Measurements from ENCODE around the gene CA10.
A peak's percentile ranks its signal among the peaks of the same experiment; 100 is the strongest.

CA10 gene

DNA sequence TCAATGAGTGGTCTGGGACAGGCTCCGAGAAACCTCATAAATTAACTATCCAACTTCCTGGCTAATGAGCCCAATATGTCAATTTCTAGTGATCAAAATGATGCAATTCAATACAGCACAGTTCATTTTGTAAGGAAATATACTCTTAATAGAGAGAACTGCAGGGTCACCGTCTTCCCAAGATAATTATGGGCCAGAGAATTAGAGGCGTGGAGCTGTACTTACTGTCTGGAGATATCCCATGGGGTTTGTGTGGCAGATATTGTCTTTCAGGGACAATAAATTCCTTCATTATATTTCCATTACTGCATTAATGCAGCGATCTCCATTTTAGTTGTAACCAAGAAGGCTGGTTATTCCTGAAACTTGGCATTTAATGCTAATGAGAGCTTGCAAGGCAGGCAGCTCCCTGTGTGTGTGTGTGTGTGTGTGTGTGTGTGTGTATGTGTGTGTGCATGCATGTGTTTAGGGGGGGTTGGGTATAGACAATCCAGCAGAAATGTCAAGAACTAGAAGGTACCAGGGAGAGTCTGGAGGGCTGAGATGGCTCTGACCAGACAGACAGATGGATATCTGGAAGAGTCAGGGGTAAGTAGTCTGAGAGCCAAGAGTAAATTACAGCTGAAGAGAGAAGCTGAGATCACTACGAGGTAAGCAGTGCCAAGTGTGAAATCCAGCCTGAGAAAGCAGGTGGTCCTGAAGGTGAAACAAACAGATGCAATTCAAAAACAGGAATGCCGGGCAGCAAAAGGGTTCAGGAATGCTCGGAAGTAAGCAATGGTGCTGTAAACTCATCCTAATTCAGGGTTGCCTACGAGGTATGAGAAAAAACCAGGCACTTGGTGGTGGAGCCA is 393.0 kb downstream of the CA10 start:
- DNase-seq (ENCODE audit: low spot score), result no peak

DNA sequence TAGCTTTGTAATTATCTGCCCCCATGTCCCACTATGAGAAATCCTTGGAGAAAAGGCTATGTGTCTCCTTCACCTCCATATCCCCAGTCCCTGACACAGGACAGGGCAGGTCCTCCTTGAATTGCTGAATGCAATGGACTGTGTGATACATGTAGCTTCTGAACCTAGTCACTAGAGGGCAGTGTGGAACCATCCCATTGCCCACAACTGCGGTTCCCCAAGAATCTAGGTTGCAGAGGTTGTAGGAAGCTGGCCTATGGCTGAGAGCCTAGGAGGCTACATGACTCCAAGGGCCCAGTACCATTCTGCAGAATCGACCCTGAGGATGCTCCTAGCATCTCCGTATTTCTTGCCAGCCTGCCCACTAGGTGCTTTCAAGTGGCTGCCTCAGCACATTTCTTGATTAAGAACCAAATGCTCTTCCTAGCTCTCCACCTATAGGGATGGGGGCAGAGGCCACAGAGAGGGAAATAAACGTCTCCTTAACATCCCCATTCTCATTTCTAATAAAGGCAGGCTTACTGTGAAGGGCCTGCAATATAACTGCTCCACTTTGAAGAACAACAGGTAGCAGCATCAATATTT is 394.0 kb downstream of the CA10 start:
- DNase-seq (ENCODE audit: low spot score), result peak; percentile 88

DNA sequence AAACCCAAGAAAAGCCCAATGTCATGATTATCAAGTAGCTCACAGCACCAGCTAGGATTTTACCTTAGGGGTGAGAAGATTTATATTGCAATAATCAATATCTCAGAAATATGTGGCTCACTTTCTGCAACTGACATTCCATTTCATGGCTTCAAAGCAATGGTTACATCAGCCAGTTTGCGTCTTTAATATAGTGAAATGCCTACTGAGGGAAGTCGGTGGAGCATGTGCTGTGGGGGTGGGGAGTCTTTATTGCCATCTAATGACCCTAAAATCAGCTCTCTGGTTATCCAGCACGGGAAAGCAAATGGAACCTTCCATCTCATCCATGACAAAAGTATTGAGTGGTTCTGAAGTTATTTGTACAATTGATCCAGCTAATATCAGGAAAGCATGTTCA is 395.5 kb downstream of the CA10 start:
- no peak for DNase-seq (ENCODE audit: low spot score)

DNA sequence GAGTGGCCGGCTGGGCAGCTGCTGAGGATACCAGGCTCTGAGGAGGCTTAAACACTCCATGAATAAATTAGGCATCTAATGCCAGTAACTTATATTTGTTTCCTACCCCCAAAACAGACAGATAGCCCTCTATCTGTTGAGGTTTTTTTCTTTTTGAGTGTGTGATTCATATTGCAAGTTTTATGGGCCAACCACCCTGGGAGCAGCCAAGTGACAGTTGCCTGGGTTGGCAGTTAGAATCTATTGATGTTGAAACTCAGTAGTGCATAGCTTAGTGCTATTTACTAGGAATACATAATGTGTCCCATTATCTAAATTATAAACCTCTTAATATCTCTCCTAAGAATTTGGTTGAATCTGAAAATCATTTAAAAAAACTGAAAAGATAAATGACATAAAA is 397.4 kb downstream of the CA10 start:
- no peak for DNase-seq (ENCODE audit: low spot score)

DNA sequence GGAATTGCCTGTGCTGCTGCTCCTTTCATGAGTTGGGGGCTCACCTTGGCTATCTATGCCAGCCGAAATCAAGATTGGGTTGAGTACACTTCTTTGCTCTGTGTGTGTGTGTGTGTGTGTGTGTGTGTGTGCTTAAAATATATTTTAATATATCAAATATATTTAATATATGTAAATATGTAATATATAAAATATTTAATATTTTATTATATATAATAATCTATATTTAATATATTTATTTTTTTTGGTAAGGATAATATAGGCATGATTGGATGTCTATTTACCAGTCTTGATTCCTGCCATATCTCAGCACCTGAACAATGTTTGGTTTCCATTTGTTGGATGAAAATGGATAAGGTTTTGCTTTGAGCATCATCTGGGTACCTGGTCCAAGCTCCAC is 399.3 kb downstream of the CA10 start:
- DNase-seq (ENCODE audit: low spot score), result no peak

DNA sequence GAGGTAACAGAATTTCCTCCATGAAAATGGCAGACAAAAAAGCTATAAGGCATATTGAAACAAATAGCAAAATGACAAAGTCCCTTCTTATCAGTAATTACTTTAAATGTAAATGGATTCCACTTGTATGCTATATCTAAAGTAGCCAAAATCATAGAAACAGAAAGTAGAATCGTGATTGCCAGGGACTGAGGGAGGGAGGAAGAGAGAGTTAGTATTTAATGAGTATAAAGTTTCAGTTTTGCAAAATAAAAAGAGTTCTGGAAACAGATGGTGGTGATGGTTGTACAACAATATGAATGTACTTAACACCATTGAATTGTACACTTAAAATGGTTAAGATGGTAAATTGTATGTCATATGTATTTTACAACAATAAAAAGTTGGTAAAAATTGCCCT is 407.4 kb downstream of the CA10 start:
- no peak for DNase-seq (ENCODE audit: low spot score)

DNA sequence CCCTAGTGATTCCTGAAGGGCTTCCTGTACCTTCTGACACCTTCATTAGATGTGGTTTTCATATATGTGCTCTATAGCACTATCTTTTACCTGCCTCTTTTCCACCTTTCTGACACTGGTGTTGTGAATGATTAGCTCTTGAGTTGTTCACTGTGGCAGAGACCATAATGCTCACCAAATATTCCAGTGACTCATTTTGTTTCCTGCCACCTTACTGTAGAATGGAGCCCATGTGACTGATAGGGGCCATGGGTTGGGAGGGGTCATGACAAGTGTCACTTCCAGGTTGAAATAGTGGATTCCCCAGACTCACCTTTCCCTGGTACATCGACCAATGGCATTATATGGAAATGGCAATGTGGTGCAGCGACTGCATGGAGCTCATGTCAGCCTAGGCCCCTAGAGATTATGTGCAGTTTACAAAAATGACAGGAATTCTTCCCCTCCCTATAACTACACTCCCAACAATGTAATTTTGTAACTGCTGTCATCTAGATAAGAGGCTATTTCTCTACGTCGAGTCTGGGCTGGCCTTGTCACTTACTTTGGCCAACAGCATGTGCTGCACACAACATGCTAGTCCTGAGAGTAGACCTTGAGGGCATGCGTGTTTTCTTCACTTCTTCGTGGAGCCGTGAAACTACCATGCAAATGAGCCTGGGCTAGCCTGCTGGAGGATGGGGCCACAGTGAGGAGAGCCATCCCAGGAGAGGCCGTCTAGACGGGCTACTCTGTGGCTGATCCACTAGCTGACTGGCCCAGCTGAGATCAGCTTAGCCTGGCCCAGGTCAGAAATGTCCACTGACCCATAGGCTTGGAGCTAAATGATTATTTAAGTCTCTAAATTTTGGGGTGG is 409.5 kb downstream of the CA10 start:
- DNase-seq (ENCODE audit: low spot score), result no peak

DNA sequence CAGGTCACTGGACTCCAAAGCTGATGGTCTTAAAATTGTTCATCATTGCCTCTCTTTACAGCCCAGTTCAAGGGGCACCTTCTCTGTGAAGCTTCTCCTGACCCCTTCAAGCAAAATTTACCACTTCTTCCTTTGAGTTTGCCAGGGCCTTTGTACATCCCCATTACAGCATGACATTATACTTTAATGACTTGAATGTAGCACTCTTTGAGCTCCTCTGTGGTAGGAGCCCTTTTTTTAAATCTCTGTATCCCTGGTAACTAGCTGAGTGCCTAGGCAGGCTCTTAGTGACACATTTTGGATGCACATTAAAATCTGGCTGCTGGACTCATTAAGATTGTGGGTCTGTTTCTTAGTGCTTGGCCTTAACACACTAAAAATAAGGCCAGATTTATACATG is 412.1 kb downstream of the CA10 start:
- no peak for DNase-seq (ENCODE audit: low spot score)

DNA sequence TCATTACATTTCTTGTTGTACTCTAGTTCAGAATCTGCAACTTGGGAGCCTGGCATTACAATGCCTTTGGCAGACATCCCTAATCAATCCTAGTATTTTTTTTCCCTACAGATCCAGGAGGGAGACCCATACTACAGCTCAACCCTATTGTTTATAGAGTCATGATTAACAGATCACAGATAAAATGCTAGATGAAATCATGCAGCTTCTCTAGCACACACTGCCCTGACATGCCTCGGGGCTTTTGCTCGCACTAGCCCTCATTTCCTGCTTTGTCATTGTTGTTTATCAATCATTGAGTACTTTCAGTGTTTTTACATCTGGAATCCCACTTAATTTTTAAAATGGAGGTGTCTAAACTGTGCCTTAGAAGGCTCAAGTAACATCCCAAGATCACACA is 412.5 kb downstream of the CA10 start:
- DNase-seq (ENCODE audit: low spot score), result no peak

DNA sequence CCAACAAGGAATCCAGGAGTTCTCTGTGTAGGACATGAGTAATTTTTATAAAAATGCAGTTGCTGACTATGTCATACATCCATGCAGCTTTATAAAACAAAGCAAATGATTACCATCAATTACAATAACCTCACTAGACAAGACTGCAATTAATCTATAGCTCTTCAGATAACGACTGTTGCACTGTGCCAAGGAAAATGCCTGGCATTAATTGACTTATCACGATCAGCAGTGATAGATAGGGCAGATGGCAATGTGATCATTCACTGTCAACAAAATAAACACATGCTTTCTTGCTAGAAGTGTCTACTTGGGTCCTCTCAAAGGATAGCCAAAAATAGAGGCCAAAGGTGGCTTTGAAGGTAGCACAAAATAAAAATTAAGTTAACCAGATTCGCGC is 415.0 kb downstream of the CA10 start:
- no peak for DNase-seq (ENCODE audit: low spot score)

DNA sequence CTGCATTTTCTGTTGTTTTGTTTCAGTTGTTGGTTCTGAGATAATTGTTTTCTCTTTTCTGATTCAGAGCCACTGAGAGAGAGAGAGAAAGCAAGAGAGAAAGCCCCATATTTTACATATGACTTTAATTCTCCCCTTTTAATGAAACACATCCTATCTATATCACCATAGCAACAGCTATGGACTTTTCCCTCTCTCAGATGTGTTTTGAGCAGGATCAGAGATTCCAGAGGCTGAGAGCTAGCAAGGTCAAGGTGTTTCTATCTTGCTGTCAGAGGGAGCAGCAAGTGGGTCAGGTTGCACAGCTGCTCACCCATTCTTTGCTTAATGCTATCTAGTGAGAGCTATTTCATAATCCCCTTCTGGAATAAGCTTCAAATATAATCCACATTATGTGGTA is 415.9 kb downstream of the CA10 start:
- DNase-seq (ENCODE audit: low spot score), result no peak

DNA sequence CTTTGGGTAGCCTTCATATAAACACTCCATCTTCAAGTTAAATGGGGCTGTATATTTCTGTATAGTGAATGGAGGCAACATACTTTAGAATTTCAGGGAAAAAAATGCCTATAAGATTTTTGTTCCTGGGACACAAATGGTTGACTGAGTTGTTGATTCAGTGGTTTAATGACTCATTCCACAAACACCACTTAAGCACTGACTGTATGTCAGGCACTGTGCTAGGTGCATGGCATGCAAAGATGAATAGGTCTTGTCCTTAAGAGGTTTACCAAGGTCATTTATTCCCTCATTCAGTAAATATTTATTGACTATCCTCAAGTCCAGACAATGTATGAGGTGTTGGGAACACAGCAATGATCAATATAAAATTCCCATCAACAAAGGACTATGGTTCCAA is 417.1 kb downstream of the CA10 start:
- no peak for DNase-seq (ENCODE audit: low spot score)

DNA sequence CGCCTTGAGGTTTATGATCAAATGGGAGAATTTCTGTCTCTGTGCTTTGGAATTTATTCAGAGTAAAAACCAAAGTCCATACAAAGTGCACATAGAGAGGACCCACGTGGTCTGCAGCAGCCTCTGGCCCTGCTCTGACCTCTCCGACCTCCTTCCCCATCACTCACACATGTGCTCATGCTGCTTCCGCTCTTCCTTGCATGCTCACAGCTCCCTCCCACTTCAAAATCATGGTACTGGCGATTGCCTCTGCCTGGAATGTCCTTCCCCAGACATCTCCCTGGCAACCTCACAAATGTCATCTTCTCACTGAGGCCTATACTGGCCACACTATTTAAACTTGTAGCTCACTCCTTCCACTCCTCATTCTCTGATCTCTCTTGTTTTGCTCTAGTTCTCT is 418.0 kb downstream of the CA10 start:
- DNase-seq (ENCODE audit: low spot score), result no peak

DNA sequence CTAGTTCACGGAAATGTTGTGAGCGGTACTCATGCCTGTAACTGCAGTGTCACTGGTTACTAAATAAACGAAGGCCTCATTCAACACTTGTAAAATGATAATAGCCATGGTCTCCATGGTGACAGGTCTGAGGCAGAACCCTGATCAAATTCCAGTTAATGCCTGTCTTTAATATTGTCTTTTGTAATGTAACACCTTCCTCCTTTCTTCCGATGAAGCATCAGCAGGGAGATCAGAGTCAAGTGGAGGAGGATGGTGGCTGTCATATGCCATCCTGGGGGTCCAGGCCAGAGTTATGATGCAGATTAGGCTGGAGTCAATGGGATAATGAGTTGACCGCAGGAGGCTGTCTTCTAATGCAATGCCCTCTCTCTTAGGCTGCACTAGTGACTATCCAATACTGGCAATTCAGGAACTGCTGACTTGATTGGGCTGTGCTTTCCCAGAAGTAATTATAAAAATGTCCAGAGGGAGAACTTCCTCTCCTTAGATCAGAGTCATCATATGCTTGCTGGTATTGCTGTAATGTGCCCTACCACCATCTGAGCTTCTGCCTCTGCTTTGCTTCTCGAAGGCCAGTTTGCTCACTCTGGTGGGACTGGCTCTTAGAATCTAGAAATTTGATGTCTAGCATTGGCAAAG is 419.1 kb downstream of the CA10 start:
- no peak for DNase-seq (ENCODE audit: low spot score)

DNA sequence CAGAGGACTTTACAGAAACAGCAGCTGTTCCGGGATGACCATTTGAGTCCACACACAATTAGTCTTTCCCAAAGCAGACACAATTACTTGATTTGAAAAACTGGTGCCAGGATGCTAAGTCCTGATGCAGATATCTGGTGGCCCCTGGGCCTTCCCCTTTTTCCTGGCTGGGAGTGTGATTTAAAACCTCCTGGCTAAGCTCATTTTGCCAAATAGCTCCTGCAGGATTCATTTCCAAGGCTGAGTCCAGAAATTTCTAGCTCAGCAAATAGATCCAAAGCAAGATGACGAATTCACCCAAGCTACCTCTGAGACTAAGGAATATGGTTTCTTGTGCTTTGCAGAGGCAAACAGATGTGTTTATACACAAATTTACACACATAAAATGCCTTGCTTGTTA is 422.2 kb downstream of the CA10 start:
- DNase-seq (ENCODE audit: low spot score), result no peak

DNA sequence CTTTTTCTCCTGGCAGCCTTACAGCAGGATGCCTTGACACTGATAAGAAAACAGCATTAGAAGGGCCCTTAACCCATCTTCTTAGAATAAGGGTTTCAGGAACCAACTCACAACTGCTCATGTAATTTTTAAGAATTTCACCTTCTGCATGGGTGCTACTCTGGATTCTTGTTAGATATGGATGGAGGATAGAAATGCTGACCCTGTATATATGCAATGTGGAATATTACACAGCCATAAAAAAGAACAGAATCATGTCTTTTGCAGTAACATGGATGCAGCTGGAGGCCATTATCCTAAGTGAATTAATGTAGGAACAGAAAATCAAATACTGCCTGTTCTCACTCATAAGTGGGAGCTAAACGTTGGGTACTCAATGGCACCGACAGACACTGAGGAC is 423.5 kb downstream of the CA10 start:
- DNase-seq (ENCODE audit: low spot score), result no peak

DNA sequence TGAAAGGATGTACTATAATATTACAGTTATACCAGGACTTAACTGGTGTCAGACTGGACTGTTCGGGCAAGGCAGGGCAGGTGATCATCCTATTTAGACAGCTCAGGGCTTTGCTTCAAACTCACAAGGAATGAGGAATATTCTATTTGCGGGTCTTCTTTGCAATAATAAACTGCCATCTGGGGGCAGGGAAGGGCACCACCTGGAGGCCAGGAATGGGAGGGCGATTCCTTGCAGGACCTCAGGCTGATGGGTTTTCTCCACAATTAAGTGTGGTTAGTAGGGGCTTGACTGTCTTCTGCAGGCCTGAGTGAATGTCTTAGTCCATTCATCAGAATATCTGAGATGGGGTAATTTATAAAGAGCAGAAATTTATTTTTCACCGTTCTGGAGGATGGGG is 424.1 kb downstream of the CA10 start:
- peak; percentile 30 for DNase-seq (ENCODE audit: low spot score)

DNA sequence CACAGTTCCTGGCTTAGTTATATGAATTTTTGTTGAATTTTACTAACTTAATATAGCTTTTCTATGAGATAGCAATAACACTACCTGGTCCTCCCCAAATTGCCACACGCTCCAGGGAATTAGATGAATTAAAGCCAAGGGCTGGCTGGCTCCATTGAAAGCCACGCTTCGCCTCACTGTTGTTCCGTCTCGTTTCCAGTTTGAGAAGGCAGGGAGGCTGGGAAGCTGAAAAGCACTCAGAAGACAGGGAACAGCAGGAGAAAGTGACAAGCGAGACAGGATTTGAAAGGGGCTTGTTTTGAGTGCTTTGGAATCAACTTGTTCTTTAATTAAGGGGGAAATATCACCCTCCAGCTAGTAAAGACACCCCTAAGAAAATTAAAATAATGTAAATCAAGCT is 425.3 kb downstream of the CA10 start:
- DNase-seq (ENCODE audit: low spot score), result no peak

DNA sequence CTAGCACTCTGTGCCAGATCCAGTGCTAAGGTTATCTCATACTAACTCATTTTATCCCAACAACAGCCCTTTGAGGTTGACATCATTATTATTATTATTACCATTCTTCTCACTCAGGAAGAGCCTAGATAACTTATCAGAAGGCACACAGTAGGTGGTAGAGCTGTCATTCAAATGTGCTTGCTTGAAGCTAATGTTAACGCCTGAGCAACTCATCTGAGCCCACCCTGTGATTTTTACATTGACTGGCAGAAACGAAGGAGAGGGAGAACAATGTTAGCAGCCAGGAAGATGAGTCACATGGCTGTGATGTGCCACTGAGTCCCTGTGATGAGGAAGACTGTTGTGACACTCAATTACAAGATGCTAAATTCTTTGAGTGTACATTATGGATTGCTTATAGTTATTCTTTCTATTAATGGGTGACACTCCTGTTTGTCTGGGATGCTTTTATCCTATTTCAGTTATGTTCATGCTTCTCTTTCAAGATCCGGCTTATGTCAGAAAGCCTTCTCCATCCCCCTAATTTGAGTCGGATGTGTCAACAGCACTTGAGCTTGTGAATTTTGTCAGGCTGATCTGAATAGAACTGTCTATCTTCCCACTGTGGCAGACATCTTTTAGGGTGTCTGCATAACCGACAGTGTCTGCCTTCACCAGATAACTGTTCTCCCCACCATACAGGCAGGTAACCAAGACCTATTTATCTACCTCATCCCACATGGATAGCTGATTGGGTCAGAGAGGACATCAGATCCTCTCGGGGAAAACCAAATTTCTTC is 426.4 kb downstream of the CA10 start:
- DNase-seq (ENCODE audit: low spot score), result no peak

DNA sequence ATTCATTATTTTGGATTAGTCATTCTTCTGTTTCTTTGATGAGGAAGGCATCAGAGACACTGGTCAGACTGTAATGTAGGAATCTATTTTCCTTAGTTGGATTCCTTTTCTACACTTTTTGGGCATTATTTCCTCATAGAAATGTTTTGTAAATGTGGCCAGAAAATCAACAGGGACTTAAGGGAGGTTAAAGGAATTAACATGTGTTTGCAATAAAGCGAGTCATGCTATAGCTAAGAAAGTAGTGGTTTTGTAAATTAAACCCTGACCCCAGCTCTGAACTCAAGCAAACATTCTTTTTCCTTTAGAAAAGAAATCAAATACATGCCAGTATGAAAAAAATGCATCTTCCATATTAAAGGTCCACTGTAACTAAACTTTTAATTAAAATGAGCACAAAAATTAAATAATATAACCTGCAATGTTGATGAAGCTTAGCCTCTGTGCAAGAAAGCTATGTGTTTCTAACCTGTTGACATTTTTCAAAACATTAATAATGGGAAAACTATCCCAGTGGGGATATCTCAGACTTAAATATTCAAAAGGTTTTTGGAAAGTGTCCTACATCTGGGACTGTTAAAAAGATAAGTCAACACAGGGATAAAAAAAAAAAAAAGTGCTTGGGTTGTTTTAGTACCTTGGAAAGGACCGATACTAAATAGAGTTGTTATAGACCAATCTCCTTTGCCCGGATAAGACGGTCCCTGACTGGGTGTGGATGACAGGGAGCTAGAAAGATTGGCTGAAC is 428.0 kb downstream of the CA10 start:
- DNase-seq (ENCODE audit: low spot score), result no peak

DNA sequence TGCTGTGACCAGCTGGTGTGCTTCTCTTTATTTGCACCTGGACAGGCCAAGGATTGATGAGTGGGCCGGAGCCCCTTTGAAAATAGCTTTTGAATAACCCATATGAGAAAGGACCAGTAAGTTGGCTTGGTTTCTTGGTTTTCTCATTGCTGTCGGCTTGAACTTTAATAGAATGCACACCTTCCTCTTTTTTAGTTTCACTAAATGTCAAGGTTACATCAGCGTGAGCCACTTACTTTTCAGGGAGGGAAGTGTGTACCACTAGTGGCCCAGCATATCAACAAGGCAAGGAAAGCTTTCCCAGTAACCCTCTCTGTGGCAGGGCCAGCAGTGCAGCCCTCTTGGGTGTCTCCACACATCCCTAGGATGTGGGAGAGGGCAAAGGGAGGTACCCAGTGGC is 433.3 kb downstream of the CA10 start:
- DNase-seq (ENCODE audit: low spot score), result no peak

All from iPS-NIHi11 (cell line).